Measurements from ENCODE around the gene SPSB4. TPM values are rescaled to one million over a fixed set of nuclear protein-coding genes. Genes with fewer than 3 reads are reported as not detected.

Gene SPSB4
- total RNA-seq, 4 donors from 2014 or later = 3.5 TPM; not detected in 3

DNA sequence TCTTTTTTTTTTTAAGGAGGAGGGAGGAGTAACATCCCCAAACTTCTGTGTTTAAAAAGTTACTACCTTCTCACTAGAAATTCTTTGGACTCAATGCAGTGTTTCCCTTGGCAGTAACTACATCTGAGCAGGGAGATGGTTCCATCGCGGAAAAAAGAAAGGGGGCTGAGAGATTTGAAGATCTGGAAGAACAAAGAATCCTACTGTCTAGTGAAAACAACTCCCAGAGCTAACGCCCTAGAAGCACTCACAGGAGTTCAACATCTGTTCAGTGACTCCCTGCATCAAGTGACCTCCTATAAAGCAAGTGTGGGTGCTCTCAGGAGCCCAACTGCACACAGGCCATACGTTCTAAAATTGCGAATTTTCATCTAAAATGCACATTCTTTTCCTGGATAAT, 113.7 kb downstream of the SPSB4 start:
- no peak for DNase-seq
- Histone ChIP-seq H3K4me1 (no peaks in the 10 kb centered on the region), H3K4me3 (no peak overlapping the region), H3K9me3 (no peaks in the 10 kb centered on the region), H3K27ac (no peak overlapping the region), H3K36me3 (no peaks in the 10 kb centered on the region), H3K27me3 (no peaks in the 10 kb centered on the region)
- TF ChIP-seq POLR2A (IDR thresholded peaks at IDR 0.05) = no peak
- TF ChIP-seq, protein P1, sequence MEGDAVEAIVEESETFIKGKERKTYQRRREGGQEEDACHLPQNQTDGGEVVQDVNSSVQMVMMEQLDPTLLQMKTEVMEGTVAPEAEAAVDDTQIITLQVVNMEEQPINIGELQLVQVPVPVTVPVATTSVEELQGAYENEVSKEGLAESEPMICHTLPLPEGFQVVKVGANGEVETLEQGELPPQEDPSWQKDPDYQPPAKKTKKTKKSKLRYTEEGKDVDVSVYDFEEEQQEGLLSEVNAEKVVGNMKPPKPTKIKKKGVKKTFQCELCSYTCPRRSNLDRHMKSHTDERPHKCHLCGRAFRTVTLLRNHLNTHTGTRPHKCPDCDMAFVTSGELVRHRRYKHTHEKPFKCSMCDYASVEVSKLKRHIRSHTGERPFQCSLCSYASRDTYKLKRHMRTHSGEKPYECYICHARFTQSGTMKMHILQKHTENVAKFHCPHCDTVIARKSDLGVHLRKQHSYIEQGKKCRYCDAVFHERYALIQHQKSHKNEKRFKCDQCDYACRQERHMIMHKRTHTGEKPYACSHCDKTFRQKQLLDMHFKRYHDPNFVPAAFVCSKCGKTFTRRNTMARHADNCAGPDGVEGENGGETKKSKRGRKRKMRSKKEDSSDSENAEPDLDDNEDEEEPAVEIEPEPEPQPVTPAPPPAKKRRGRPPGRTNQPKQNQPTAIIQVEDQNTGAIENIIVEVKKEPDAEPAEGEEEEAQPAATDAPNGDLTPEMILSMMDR (IDR thresholded peaks at IDR 0.05) = no peak
- intact Hi-C loops (cut with DNase I; ENCODE audit: low total_unique reads) = no loop called here

DNA sequence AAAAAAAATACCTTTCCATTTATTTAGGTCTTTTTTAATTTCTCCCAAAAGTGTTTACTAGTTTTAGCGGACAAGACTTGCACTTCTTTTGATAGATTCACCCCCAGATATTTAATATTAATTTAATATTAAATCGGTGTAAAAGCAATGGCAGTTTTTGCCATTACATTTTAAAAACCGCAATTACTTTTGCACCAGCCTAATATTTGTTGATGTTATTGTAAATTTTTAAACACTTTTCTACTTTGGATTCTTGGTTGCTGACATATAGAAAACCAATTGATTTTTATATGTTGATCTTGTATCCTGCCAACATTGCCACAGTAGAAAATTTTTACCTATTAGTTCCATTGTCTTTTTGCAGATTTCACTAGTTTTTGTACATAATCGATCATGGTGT, 116.5 kb downstream of the SPSB4 start:
- no peak overlapping the region for H3K27ac ChIP-seq
- no peaks in the 10 kb centered on the region for H3K4me1 ChIP-seq
- no peak overlapping the region for H3K4me3 ChIP-seq
- intact Hi-C loops (cut with DNase I; ENCODE audit: low total_unique reads) = no loop called here
- no peak for TF ChIP-seq POLR2A (IDR thresholded peaks at IDR 0.05)
- TF ChIP-seq, protein P1 (IDR thresholded peaks at IDR 0.05) = no peak
- H3K27me3 ChIP-seq = no peaks in the 10 kb centered on the region
- no peaks in the 10 kb centered on the region for H3K36me3 ChIP-seq
- DNase-seq = no peak
- no peaks in the 10 kb centered on the region for H3K9me3 ChIP-seq

DNA sequence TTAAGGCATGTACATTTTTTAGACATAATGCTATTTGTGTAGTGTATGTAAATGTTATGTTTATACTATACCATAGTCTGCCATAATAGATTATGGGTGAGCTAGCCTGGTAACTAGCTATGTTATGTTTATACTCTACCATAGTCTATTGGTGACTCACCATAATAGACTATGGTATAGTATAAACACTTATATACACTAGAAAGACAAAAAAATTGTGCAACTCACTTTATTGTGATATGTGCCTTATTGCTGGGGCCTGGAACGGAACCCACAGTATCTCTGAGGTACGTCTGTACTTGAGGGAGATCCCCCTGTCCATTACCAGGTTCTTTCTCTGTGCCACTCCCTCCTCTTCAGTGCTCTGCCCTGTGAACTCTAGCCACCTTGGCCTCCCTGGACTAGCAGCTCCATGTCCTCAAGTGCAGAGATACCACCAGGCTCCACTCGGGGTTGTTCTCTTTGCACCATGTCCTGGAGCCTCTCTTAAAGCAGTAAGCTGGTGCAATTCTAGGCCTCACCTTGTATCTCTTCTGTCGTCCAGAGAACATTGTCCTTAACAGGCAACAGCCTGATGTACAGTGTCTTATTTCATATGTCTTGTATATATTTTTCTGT, 119.6 kb downstream of the SPSB4 start:
- no peak for DNase-seq
- no peaks in the 10 kb centered on the region for H3K27me3 ChIP-seq
- no peak overlapping the region for H3K27ac ChIP-seq
- H3K4me1 ChIP-seq = no peaks in the 10 kb centered on the region
- H3K36me3 ChIP-seq = no peaks in the 10 kb centered on the region
- intact Hi-C loops (cut with DNase I; ENCODE audit: low total_unique reads) = no loop called here
- H3K4me3 ChIP-seq = no peak overlapping the region
- no peak for TF ChIP-seq POLR2A (IDR thresholded peaks at IDR 0.05)
- TF ChIP-seq, protein P1 (IDR thresholded peaks at IDR 0.05) = no peak
- H3K9me3 ChIP-seq = no peaks in the 10 kb centered on the region

DNA sequence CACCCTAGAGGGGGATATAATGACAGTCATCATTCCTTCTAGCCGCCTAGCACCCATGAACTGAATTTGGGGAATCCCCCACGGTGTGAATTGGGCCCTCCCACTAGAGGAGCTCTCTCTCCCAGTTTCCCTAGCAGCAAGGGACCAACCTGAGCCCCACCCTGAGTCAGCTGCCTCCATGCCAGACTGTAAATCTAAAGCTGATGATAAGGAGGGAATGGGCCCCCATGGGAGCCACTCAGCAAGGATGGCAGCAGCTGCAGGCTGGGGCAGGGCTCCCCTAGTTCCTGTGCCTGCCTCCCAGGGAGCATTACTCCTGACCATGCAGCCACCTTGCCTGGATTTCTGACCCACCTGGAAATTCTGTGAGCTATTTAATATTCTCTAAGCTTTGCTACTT, 123.5 kb downstream of the SPSB4 start:
- Histone ChIP-seq H3K9me3 (no peaks in the 10 kb centered on the region), H3K27me3 (no peaks in the 10 kb centered on the region)
- intact Hi-C loops (cut with DNase I; ENCODE audit: low total_unique reads) = no loop called here

DNA sequence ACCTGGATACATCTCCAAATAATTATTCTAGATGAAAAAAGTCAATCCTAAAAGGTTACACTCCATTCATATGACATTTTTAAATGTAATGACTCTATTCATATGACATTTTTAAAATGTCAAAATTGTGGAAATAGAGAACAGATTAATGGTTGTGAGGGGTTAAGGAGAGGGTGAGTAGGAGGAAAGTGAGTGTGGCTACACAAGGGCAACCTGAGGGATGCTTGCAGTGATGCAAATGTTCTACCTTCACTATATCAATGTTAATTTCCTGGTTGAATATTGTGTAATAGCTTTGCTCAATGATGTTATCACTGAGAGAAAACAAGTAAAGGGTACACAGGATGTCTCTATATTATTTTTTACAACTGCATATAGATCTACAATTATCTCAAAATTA, 125.6 kb downstream of the SPSB4 start:
- Histone ChIP-seq H3K4me1 (no peaks in the 10 kb centered on the region), H3K4me3 (no peak overlapping the region), H3K36me3 (no peaks in the 10 kb centered on the region), H3K9me3 (no peaks in the 10 kb centered on the region), H3K27me3 (no peaks in the 10 kb centered on the region), H3K27ac (no peak overlapping the region)
- TF ChIP-seq, protein P1 (IDR thresholded peaks at IDR 0.05) = no peak
- TF ChIP-seq POLR2A (IDR thresholded peaks at IDR 0.05) = no peak
- intact Hi-C loops (cut with DNase I; ENCODE audit: low total_unique reads) = no loop called here
- DNase-seq = no peak

More for the DNA sequence above, 123.5 kb downstream of the SPSB4 start:
- DNase-seq = no peak
- Histone ChIP-seq H3K4me1 (no peaks in the 10 kb centered on the region), H3K27ac (no peak overlapping the region), H3K4me3 (no peak overlapping the region), H3K36me3 (no peaks in the 10 kb centered on the region)
- TF ChIP-seq, protein P1 (IDR thresholded peaks at IDR 0.05) = no peak
- TF ChIP-seq POLR2A (IDR thresholded peaks at IDR 0.05) = no peak

Measured in uterus (tissue), 4 donors.